ENCODE measurements around the gene LOXL3. TPM values are rescaled to one million over a fixed set of nuclear protein-coding genes. Genes with fewer than 3 reads are reported as not detected.

Gene LOXL3
- total and polyA plus RNA-seq, 12 donors, result 3.6 to 26.4 (median 12.5) TPM

GRCh38 chr2:74502720-74503505 lies 50.8 kb downstream of the LOXL3 start:
- peak; percentile 70 to 86 (median 80) for DNase-seq
- intact Hi-C loops (cut with DNase I), result no loop called here
- WGBS, 4 donors, result 2 to 13% (median 7%) methylated on average over 25 to 67 of the region's 67 CpGs
- Histone ChIP-seq H3K9me3 (replicated peaks in 1 of 3) (no peaks in the 10 kb centered on the region), H3K36me3 (replicated peaks in 1 of 2) (peaks cover 0 to 12% of the 10 kb centered on the region in 2 donors), H3K4me1 (replicated peaks in 1 of 2) (peaks cover 18 to 60% of the 10 kb centered on the region in 2 donors), H3K27ac (peak overlapping the region in 3 of 5 donors; percentile 34 to 83 (median 50)), H3K27me3 (peaks cover 33% of the 10 kb centered on the region), H3K4me3 (peak overlapping the region in 2 of 4 donors; percentile 34 to 68)
- TF ChIP-seq POLR2A (IDR thresholded peaks at IDR 0.05) (no peak), CTCF (IDR thresholded peaks at IDR 0.05) (no peak)

- H3K27me3 ChIP-seq, result peaks cover 39% of the 10 kb centered on the region
Measured at GRCh38 chr2:74502147-74502719, 51.5 kb downstream of the LOXL3 start.

GRCh38 chr2:74501335-74502071 lies 52.2 kb downstream of the LOXL3 start:
- H3K4me3 ChIP-seq, result no peak overlapping the region
- peaks cover 39% of the 10 kb centered on the region for H3K27me3 ChIP-seq
- TF ChIP-seq POLR2A (IDR thresholded peaks at IDR 0.05) (no peak), CTCF (IDR thresholded peaks at IDR 0.05) (no peak)
- no peak for DNase-seq
- WGBS, 4 donors, result 78 to 87% (median 79%) methylated on average over 18 of the region's 18 CpGs
- no peaks in the 10 kb centered on the region for H3K9me3 ChIP-seq (replicated peaks in 1 of 3)
- H3K36me3 ChIP-seq (replicated peaks in 1 of 2), result peaks cover 0 to 12% of the 10 kb centered on the region in 2 donors
- no peak overlapping the region for H3K27ac ChIP-seq
- peaks cover 15 to 60% of the 10 kb centered on the region in 2 donors for H3K4me1 ChIP-seq (replicated peaks in 1 of 2)
- intact Hi-C loops (cut with DNase I), result no loop called here

More at GRCh38 chr2:74502147-74502719, 51.5 kb downstream of the LOXL3 start:
- intact Hi-C loops (cut with DNase I), result no loop called here
- Histone ChIP-seq H3K27ac (peak overlapping the region in 2 of 5 donors; percentile 50 to 83), H3K4me3 (peak overlapping the region in 2 of 4 donors; percentile 34 to 68), H3K4me1 (replicated peaks in 1 of 2) (peaks cover 19 to 65% of the 10 kb centered on the region in 2 donors), H3K9me3 (replicated peaks in 1 of 3) (no peaks in the 10 kb centered on the region), H3K36me3 (replicated peaks in 1 of 2) (peaks cover 0 to 12% of the 10 kb centered on the region in 2 donors)
- TF ChIP-seq CTCF (IDR thresholded peaks at IDR 0.05) (no peak), POLR2A (IDR thresholded peaks at IDR 0.05) (no peak)
- no peak for DNase-seq
- 24 to 43% (median 31%) methylated on average over 32 of the region's 32 CpGs for WGBS, 4 donors

GRCh38 chr2:74500578-74500946 lies 53.2 kb downstream of the LOXL3 start:
- H3K27me3 ChIP-seq, result peaks cover 39% of the 10 kb centered on the region
- H3K27ac ChIP-seq, result no peak overlapping the region
- peaks cover 6 to 51% of the 10 kb centered on the region in 2 donors for H3K4me1 ChIP-seq (replicated peaks in 1 of 2)

More at GRCh38 chr2:74500578-74500946, 53.2 kb downstream of the LOXL3 start:
- Histone ChIP-seq H3K36me3 (replicated peaks in 1 of 2) (peaks cover 0 to 10% of the 10 kb centered on the region in 2 donors), H3K4me3 (no peak overlapping the region), H3K9me3 (replicated peaks in 1 of 3) (no peaks in the 10 kb centered on the region)
- DNase-seq, result no peak
- TF ChIP-seq POLR2A (IDR thresholded peaks at IDR 0.05) (no peak), CTCF (IDR thresholded peaks at IDR 0.05) (no peak)
- intact Hi-C loops (cut with DNase I), result no loop called here

All from adrenal gland (tissue), 12 donors.